DMS114 treated with DMSO at 0.1 percent for 48 hours (cell line): ENCODE results near the gene PTGER1.
"Not testable (repeated sequence)": the region's sequence is repeated elsewhere in the genome, so short reads cannot be mapped to it uniquely, and the experiment has no call there.

Source experiments
- DNase-seq: peaks from one replicate; lab custom pipeline; 2025; ENCODE audit not compliant: unreplicated experiment; lab: John Stamatoyannopoulos, UW

Gene PTGER1

DNA sequence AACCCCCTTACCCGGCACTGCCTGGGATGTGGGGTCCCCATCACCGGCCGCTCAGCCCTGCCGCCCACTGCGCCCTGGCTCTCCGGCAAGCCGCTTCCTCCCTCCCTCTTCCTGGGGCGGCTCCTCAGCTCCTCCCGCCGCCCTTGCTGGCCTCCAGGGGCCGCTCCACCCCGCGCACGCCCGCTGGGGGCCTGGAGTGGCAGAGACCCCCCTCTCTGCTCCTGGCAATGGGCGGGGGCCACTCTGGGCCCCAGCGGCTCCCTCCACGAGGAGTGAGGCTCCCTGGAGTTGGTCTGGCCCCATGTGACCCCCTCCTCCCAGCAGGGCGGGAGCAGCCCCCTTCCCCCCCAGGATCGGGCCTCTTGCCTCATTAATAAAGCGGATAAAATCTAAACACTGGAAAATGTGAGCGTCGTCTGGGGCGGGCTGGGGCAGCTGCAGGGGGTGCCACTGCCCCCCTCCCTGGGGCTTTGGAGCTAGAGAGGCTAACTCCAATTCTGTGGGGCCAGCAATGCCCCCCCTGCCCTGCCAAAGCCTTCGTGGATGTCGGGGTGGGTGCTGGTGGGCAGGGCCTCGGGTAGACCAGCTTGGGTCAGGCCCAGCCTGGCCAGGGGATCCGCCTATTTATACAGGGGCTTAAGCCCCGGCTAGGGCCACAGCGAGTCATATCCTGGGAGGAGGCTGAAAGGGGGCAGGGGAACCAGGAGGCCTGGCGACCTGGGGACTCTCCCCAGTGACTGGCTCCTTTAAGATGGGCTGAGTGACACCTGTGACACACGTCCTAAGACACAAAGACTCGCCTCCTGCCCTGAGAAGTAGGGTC is at the start of gene PTGER1:
Gene PTGER1 (minus strand): TSS at position 104 of the 823 bp plus-strand sequence. CDS start 1,034 bp downstream, outside the sequence.
- no peak for DNase-seq

DNA sequence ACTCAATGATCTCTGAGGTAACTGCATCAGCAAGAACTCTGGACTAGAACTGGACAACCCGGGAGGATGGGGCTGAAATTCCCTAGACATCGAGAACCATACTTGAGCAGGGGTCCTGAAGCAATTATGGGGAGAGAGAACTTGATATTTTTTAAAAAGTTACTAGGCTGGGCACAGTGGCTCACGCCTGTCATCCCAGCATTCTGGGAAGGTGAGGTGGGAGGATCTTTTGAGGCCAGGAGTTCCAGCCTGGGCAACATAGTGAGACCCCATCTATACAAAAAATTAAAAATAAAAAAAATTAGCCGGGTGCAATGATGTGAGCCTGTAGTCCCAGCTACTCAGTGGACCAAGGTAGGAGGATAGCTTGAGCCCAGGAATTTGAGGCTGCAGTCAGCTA is 45.4 kb upstream of the PTGER1 start:
- no peak for DNase-seq

DNA sequence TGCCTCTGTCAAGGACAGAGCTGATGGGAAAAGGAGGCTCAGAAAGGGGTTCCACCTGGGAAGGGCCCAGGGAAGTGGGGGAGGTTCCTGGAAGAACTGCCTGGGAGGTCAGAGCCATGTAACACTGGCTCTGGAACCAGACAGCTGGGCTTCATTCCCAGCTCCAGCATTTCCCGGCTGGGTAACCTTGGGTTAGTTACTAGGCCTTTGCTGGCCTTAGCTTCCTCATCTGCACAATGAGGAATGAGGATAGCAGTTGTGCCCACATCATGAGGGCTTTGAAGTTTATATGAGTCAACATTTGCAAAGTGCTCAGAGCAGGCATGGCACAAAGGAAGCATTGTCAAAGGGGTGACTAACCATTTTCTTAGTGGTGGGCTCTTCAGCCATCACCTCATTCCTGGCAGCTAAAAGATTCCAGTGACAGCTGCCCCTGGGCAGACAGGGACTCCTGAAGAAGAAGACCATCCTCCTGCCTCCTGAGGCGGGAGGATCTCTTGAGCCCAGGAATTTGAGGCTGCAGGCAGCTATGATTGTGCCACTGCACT is 44.8 kb upstream of the PTGER1 start:
- DNase-seq = no peak

GRCh38 chr19:14519245-14519859 is 44.2 kb upstream of the PTGER1 start:
- no peak for DNase-seq

DNA sequence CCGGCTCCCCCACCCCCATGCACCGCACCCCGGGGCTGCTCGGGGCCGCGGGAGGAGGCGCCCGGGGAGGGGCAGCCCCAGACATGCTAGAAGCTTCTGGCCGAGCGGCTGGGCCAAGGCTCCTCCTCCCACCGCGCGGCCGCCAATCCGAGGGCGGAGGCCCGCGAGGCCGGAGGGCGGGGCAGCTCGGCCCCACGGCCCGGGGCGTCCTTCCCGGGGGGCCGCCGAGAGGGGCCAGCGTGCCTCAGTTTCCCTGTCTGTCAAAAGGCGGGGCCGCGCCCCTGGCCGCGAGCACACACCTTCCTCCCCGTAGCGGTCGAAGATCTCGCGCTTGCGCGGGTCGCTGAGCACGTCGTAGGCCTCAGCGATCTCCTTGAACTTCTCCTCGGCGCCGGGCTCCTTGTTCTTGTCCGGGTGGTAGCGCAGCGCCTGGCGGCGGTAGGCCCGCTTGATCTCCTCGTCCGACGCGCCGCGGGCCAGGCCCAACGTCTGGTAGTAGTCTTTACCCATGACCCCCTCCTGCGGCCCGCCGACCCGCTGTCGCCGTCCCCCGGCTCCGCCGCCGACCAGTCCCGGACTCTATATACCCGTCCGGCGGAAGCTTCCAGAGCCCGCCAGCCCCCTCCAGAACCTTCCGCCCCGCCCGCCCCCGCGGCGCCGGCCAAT is 42.8 kb upstream of the PTGER1 start, which contains the start of gene DNAJB1:
Gene DNAJB1 (minus strand): TSS at position 558 of the 666 bp plus-strand sequence. CDS start 48 bp downstream, at position 510.
- DNase-seq = no peak

DNA sequence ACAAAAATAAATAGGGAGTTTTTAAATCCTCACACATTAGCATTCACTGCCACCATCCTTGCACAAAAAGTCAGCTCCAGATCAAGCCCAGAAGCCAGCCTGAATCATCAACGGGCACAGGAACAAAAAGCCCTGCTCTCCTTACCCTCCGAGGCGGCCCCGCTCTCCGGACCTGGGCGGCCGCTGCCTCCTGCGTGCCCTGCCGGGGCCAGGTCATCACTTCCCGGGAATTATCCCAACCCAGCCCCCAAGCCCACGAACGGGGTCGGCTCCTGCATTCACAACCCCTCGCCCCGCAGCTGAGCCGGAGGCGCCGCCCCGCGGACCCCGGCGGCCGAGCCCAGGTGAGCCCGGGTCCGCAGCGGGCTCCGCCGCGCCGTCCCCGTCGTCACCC is 42.3 kb upstream of the PTGER1 start:
- DNase-seq = no peak

- DNase-seq = no peak
Observed at GRCh38 chr19:14516746-14517438, 41.7 kb upstream of the PTGER1 start.

DNA sequence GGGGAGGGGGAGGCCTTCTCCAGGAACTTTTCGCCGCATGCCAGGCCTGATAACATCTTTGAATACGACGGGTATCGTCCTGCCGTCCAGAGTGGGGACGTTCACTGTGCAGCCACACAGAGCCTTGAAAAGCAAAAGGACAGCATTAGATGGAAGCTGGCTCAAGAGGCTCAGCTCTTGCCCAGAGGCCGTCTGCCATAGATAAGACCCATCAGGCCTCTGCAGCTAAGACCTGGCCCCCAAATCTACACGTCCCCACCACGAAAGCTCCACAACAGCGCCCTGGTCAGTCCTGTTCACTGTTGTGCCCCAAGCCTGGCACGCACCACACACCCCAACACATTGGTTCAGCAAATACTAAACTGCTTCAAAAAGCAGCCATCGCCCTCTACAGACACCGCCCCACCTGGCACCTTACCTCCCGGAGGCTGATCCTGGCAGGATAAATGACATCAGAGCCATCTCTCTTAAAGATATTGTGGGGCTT is 40.9 kb upstream of the PTGER1 start:
- no peak for DNase-seq

GRCh38 chr19:14515501-14516047 is 40.4 kb upstream of the PTGER1 start:
- no peak for DNase-seq

DNA sequence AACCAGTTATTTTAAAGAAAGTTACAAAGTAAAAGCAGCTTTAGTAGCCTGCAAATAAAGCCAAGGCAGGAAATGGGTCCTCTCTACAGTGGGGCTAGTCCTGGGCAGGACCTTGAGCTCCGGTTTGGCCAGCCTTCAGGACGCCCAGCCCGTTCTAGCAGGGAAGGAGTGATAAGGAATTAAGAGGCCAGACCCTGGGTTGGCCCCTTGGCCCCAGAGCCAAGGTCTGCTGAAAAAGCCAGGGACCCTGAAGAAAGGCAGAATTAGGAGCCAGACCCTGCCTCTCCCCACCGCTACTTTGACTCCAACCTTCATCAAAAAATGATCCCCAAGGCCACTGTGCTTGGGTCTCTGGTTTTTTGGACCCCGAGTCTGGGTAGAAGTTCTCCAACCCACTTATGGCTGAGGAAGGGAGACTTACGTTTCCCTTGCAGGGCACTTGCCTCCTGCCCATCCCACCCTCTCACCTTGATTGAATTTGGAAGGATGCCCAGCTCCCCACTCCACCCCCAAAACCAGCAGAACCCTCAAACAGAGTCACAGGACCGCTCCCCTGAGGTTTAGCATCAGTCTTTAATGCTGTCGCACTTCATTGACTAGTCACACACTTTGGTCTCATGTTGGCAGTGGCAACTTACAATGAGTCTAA is 39.2 kb upstream of the PTGER1 start:
- no peak for DNase-seq

GRCh38 chr19:14512406-14512961 is 37.3 kb upstream of the PTGER1 start:
- DNase-seq = no peak

DNA sequence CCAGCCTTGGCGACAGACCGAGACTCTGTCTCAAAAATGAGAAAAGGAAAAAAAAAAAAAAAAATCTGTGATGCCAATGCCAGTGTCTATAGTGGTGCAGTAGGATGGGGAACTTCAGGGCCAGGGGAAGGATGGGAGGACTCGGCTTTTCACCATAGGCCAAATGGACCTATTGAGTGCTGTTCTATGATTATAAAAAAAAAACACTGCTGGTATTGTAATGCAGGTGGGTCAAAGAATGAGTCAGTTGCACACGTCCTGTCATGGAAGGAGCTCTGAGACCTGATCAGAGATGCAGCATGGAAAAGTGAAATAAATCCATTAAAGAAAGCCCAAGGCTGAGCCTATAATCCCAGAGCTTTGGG is 36.1 kb upstream of the PTGER1 start:
- DNase-seq = no peak

DNA sequence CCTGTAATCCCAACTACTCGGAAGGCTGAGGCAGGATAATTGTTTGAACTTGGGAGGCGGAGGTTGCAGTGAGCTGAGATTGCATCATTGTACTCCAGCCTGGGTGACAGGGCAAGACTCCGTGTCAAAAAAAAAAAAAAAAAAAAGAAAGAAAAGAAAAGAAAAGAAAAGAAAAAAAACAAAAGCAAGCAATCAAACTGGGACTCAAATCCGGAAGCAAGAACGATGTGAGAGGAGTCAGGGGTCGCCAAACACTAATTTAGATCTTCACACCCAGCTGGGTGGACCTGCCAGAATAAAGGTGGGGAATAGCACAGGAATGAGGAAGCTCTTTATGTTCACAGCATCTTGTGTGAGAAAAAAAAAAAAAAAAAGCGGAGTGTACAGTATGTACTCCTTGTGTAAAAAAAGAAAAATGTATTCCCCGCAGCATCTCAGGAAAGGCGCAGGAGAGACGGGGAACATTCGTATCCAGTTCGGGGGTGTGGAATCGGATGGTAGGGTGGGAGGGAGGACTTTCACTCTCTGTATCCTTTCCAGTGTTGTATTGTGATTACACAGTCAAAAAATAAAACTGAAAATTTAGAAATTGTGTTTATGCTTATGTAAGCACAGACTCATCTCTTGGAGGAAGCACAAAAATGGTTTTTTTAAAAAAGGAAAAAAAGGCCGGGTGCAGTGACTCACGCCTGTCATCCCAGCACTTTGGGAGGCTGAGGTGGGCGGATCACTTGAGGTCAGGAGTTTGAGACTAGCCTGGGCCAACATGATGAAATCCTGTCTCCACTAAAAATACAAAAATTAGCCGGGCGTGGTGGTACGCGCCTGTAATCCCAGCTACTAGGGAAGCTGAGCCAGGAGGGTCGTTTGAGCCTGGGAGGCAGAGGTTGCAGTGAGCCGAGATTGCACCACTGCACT is 35.4 kb upstream of the PTGER1 start:
- DNase-seq = no peak

DNA sequence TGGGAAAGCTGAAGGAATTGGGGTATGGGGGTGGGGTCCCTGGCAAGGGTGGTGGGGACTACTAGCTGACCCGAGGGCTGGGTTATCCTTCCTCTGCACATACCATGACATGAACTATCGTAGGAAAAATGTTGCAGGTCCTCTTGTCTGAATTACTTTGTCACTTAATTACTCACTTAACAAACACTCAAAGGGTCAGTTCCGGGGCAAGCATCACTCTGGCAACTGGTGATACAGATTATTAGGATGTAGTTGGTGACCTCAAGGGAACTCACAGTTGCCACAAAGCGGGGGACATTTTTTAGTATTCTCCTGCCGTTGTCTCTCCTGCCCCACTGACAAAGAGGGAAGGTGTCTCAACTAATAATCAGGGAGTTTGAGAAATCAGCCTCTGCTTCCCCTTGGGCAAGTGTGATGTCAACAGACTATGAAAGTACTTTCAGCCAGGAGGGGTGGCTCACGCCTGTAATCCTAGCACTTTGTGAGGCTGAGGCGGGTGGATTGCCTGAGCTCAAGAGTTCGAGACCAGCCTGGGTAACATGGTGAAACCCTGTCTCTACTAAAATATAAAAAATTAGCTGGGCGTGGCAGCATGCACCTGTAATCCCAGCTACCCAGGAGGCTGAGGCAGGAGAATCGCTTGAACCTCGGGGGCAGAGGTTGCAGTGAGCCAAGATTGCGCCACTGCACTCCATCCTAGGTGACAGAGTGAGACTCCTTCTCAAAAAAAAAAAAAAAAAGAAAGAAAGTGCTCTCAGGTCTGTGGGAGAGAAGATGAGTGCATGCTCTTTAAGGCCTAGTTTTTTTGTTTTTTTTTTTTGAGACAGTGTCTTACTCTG is 32.8 kb upstream of the PTGER1 start:
- no peak for DNase-seq

- DNase-seq = no peak
Observed at GRCh38 chr19:14505488-14506239, 30.5 kb upstream of the PTGER1 start.

DNA sequence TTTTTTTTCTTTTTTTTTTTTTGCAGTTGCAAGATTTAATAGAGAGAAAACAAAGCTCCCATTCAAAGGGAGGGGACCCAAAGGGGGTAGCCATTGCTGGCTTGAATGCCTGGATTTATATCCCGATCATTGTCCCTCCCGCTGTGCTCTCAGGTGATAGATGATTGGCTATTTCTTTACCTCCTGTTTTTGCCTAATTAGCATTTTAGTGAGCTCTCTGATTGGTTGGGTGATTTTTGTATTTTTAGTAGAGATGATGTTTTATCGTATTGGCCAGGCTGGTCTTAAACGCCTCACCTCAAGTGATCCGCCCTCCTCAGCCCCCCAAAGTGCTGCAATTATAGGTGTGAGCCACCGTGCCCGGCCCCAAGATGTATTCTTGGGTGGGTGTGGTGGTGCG is 29.4 kb upstream of the PTGER1 start:
- DNase-seq = not testable (repeated sequence)

DNA sequence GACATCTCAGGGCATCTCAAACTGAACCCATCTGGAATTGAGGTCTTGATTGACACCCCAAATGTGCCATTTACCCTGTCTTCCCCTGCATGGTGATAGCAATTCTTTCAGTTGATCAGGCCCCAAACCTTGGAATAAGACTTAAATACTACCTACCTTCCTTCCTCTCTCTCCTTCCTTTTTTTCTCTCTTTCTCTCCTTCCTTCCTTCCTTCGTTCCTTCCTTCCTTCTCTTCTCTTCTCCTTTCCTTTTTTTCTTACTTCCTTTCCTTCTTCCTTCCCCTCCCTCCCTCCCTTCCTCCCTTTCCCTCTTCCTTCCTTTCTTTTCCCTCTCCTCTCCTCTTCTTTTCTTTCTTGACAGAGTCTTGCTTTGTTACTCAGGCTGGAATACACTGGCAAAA is 28.1 kb upstream of the PTGER1 start:
- no peak for DNase-seq
